Kidney capillary endothelial cell (primary cell): ENCODE measurements around the gene AP4E1.
"Not testable (repeated sequence)": the region's sequence is repeated elsewhere in the genome, so short reads cannot be mapped to it uniquely, and the experiment has no call there.

ENCODE experiments used
- DNase-seq: peaks from one replicate; pipeline ENCODE4 v3.0.0-alpha.2; 2018; ENCODE audit warnings: low spot score

Gene AP4E1

DNA sequence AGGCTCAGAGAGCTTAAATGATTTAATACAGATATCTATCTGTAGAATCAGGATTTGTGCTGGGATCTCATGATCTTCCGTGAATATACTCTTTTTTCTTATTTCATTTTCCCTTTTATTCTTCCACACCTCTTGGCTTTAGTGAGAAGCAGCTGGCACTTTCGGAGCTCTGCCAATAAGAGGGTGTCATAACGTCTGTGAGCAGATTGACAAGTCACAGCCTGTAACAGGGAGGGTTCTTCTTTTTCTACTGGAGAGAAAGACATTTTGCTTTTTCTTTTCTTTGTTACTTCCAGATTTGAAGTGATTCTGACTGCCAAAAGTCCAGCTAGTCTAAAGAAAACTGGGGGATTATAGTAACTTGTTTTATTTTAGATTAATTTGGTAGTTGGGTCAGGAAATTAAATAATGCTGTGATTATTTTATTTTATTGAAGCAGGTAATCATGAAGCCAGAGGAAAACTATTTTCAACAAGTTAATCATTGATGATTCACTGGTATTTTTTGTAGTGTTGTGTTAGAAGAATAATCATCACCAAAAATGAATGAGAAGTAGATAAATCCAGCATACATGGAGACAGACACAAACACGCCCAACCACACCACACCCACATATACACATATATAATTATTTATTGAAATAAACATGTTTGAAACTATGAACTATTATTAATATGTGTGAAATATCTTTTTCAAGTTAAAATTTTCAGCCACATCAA, 116.4 kb downstream of the AP4E1 start:
- DNase-seq = no peak

DNA sequence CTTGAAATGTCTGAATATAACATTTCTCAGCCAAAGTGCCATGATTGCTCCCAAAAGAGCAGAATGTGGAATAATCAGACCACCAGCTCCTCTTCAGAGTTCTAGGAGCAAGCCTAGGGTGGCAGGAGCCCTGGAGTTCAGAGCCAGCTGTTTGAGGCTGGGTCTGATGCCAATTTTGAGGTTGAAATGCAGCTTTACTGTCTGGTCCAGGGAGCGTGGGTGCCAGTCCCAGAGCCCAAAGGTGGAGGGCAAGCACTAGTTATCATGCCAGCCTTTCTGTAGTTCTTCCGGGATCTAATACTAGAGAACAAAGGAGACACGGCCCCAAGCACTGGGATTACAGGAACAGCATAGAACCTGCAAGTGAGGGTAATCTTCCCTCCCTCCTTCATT, 117.0 kb downstream of the AP4E1 start:
- DNase-seq = no peak

DNA sequence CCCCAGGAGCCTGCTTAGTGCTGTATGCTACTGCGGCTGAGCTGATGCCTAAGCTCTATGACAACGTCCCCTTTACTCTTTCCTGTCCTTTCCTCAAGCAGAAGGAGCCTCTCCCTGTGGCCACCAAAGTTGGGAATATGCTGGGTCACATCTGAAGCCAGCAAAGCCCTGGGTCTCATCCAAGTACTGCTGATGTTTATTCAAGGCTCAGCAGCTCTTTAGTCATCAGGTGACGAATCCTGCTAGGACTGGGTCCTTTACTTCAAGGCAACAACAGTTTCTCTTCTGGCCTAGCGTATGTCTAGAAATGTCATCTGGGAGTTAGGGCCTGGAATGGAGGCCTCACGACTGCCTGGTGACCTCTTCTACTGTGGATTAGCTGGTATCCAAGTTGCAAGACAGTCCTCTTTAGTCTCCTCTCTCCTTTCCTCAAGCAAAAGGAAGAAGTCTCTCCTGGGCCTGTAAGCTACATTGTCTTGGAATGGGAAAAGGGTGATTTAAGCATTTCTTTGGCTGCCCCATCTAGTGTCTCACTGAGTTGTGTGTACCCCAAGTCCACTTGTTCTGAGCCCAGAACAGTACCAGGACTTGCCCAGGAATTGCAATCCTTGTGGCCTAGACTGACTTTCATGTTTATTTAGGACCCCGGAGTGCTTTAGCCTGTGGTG, 122.3 kb downstream of the AP4E1 start:
- no peak for DNase-seq

DNA sequence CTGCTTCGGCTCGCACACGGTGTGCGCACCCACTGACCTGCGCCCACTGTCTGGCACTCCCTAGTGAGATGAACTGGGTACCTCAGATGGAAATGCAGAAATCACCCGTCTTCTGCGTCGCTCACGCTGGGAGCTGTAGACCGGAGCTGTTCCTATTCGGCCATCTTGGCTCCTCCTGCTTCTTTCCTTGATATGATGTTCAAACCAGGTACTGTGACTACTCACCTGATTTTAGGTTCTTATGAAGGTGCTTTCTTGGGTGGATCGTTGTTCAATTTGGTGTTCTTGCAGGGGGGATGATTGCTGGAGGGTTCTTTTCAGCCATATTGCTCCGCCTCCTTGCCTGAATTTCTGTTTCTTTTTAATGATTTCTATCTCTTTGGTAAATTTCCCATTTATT, 129.0 kb downstream of the AP4E1 start:
- DNase-seq = not testable (repeated sequence)

DNA sequence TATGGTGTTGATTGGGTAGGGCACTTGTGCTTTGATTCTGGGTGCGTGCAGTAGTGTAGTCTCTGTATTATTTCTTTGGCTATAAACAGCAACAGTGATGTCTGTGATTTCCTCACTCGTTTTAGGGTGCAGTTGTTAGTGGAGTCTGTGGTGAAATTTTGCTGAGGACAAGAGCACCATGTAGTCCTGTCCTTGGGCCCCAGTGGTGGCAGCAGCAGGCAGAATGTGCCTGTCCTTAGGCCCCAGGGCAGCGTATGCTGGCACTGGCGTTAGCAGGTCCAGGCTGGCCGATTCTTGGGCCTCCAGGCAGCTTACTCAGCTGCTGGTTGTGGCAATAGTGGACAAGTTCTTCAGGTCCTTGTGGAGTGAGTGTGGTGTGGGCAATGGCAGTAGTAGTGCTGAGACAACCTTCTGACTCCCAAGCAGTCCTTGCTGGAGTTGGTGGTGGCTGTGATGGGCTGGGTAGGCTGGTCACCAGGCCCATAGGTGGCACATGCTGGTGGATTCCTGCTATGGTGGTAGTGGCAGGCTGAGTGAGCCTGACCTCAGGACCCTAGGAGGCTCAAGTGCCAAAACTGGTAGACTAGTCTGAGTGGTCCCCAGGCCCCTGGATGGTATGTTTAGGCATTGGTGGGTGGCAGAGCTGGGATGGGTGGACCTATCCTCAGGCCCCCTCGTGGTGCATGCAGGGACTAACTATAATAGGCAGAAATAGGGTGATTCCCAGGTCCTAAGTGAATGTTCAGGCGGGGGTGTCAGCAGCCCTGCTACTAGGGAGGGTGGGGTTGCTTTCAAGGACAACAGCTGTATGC, 129.9 kb downstream of the AP4E1 start:
- DNase-seq = no peak

DNA sequence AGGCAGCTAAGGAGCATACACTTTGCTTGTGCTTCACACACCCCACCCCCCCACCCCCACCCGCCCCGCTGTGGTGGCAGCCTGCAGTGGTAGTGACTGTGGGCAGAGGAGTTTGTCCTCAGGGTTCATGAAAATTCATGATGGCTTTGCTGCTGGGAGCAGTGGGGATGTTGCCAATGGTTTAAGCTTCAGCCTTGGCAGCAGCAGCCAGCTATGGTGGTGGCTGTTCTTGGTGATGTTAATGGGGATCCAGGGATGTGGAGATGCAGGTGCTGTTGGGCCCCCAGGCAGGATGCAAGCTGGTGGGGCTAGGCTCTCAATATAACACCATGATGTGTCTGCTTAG, 130.5 kb downstream of the AP4E1 start:
- DNase-seq = no peak

DNA sequence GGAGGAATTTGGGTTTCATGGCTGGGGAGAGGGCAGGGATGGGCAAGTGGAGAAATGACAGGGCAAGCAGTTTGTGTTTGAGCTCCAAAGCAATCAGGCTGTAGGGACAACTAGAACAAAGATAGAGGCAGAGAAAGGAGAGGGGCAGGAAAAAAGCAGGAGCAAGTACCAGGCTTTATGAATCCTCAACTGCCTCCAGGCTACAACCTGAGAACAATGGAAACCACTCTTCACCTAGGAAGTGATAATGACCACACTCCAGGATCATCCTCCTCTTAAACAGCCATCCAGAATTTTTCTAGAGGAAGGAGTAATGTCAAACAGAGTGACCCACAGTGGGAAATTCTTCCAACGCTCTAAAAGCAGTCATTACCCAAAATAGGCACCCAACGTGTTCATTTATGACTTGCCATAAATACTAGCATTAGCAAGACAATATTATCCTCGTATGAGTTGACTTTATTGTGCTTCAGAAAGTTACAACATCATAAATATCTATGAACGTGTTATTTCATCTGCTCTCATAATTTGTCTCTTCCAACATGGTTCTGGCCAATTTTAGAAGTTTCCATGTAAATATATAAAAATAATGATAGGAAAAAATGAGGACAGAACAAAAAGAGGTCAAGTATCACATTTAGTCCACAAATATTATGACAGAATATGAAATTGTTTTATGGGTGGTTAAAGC, 135.7 kb downstream of the AP4E1 start:
- no peak for DNase-seq

DNA sequence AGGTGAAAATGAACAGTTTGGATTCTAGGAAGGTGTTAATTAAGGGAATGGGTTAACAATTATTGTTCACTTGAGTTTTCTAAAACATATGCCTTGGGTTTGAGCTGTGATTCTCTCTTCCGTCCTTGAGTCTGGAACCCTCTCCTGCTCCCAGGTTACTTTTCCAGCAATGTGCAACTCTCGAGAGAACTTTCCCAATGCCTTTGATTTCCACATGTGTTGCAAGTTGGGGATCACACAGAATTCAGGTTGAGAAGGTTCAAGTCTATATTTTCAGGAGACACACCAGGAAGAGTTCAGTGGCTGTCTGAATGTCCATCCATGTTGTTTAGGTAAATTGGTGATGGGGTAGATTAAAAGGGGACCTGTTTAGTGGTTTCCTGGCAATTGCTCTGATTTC, 137.5 kb downstream of the AP4E1 start:
- DNase-seq = no peak

DNA sequence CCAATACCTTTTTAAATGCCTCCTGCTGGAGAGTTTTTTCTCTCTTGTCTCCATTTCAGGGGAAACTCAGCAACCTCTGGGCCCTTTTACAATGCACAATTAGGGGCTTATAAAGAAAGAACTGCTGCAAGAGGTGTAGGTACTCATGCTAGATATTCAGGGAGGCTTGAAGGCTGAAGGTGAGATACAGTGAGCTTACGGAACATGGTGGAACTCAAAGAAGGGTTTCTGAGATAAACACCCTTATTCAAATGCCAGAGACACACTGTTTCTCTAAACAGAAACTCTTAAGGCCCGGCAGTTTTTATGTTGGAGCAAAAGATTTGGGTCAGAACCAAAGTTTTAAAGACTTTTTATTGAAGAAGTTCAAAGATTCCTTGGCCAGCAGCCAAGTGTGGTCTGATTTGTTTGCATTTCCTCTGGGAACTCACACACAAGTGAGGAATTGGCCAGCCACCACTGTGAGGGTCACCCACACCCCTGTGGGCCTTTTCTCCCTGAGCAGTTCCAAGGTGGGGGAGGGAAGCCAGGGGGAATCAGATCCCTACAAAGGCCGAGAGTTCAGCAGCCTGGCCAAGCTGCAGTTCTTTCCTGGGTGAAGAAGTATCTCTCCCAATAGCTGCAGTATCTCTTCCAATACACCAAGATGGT, 138.4 kb downstream of the AP4E1 start:
- no peak for DNase-seq

DNA sequence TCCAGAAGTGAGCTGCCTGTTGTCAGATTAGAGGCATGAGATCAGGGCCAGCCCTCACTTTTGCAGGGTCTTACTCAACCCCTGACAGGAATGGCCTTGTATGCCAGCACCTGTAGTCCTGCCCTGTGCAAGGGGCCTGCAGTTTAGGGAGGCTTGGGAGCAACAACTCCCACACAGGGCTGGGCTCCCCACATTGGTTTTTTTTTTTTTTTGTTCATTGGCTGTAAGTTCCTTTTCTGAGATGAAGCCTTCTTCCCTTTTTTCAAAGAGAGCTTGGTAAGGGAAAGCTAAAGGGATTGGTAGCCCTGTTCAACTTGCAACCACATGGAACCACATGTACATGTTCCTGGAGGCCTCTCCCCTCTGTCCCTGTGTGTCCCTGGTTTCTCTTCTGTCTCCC, 139.8 kb downstream of the AP4E1 start:
- DNase-seq = no peak

DNA sequence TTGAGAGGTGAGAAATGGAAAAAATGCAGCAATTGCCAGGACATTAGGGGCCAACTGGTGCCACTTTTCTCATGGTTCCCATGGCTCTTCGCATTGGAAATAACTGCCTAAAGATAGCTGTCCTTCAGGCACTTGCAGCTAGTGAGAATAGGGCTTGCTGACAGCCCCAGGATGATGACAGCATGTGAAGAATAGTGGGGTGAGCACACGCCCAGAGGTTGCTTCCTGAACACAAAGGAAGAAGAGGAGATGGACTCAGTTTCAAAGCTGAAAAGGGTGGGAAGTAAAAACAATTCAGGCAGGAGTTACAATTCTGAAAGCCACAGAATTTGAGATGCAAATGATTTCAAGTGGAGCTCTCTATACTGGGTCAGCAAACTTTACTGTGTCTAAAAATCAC, 140.6 kb downstream of the AP4E1 start:
- DNase-seq = no peak

DNA sequence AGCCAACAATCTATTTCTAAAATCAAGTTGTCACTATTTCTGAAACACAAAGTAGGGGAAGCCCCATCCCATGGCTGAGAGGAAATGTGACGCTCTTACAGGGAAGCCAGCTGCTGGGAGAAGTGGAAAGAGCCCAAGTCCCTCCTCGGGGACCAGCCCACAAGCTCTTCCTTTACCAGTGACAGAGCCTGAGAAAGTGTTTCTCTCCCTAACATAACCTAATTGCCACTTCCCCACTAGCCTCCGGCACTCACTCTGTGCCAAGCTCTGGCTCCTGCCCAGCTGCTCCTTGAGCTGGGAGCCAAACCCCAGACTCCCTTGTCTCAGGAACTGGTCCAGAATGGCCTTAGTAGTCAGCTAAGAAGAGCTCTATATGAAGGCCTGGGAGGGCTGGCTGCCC, 143.3 kb downstream of the AP4E1 start:
- no peak for DNase-seq

DNA sequence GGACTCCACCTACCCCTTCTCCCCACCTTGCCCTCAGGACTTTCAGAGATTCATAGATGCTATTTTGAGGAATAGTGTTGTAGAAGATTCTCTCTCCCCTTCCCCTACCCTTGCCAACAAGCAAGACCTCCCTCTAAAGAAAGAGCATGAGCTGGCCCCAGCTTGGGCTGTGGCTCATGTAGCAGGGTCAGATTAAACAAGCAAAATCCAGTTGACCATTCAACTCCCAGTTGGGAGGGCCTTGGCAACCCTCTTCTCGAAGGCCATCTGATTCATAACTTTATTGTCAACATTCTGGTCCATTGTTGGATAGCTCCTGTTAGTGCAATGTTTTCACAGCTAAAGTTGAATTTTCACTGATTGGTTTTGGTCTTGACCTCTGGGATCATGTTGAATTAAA, 145.1 kb downstream of the AP4E1 start:
- DNase-seq = no peak

DNA sequence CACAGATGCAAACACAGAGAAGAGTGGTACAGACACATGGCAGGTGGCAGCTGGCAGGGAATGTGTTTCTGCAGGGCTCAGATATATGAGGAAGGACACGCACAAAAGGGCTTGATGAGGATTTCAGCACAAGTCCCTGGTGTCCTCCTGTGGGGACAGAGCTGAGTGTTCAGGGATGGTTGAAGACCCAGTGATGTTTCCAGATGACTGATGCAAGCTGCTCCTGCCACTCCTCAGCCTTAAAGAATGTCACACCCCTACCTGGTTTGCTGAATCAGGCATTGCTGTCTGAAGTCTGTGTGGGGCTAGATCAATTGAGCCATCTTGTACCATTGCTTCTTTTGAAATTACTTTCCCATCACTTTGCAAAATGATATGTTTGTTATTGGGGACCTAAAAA, 146.1 kb downstream of the AP4E1 start:
- no peak for DNase-seq
